ENCODE data around the gene RBM38.

DNA sequence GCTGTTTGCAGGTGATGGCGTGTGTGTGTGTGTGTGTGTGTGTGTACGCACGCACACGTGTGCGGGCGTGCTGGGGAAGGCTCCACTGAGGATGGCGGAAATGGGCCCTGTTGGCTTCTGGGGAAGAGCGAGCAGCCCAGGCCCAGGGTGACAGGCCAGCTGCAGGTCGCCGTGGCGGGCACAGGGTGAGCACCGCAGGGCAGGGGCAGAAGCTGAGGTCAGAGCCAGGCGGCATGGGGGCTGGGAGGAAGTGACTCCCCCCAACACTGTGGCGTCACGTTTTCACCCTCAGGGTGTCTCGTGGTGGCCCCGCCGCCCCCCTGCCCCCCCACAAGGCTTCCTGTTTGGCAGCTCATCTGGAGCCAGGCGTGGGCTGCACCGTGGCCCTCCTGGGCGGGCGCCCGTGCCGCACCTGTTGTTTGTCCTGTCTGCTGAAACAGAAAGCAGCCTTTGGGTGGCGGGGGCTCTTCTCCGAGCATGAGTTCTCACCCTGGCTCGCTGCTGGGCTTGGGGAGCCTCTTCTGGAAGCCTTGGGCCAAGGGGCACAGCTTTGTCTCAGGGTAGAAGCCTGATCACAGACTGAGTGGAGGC lies 7.1 kb downstream of the RBM38 start:
- TF ChIP-seq EZH2 (optimal IDR thresholded peaks at IDR 0.05; ENCODE audit: low read depth, low read length): no peak
- TF ChIP-seq, protein P1, sequence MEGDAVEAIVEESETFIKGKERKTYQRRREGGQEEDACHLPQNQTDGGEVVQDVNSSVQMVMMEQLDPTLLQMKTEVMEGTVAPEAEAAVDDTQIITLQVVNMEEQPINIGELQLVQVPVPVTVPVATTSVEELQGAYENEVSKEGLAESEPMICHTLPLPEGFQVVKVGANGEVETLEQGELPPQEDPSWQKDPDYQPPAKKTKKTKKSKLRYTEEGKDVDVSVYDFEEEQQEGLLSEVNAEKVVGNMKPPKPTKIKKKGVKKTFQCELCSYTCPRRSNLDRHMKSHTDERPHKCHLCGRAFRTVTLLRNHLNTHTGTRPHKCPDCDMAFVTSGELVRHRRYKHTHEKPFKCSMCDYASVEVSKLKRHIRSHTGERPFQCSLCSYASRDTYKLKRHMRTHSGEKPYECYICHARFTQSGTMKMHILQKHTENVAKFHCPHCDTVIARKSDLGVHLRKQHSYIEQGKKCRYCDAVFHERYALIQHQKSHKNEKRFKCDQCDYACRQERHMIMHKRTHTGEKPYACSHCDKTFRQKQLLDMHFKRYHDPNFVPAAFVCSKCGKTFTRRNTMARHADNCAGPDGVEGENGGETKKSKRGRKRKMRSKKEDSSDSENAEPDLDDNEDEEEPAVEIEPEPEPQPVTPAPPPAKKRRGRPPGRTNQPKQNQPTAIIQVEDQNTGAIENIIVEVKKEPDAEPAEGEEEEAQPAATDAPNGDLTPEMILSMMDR (IDR thresholded peaks at IDR 0.05; ENCODE audit: low read length): 0 out of 2 replicates have a peak, but pooled peaks have one; percentile 17
- TF ChIP-seq EZH2phosphoT487 (IDR thresholded peaks at IDR 0.05; ENCODE audit: low read length): no peak
